Body of pancreas (tissue), 4 donors: ENCODE measurements around the gene CBFB.

ENCODE experiments used
- CTCF ChIP-seq, 7 experiments: fragments of 450-650 bp in 4 of 7; fragments of 200-600 bp in 3 of 7; sonication (generic) in 3 of 7; IDR thresholded peaks; one replicate each; pipeline ENCODE4 v1.5.1; 2016 to 2019; ENCODE audit warnings: antibody characterized with exemption in 7 of 7
- POLR2A ChIP-seq, 3 donors: fragments of 450-650 bp; IDR thresholded peaks; one replicate each; pipeline ENCODE4 v1.6.1; 2016; ENCODE audit warnings: antibody characterized with exemption in 3 of 3, mild to moderate bottlenecking in 2 of 3

- no peak for TF ChIP-seq POLR2A (IDR thresholded peaks at IDR 0.05)
- no peak for TF ChIP-seq CTCF (IDR thresholded peaks at IDR 0.05)
Observed at GRCh38 chr16:67088551-67088950, 59.6 kb downstream of the CBFB start.
